GM12865 (cell line): Measurements from ENCODE around the gene PRSS57.

ENCODE experiments used
- DNase-seq: peaks from one replicate; pipeline ENCODE4 v3.0.0; 2010; ENCODE audit warnings: low read depth
- H3K4me3 ChIP-seq: 2 replicates; pipeline ENCODE4 v1.5.1; 2011; ENCODE audit warnings: mild to moderate bottlenecking, low read depth, low read length, control low read depth
- CTCF ChIP-seq: IDR thresholded peaks from 2 replicates; pipeline ENCODE4 v1.5.1; 2011; ENCODE audit warnings: low read length, control low read depth, low read depth, inconsistent platforms; ENCODE audit not compliant: insufficient read depth; ENCODE audit errors: missing control alignments

Gene PRSS57

GRCh38 chr19:642767-643727 is 52.2 kb downstream of the PRSS57 start:
- no peak for DNase-seq
- TF ChIP-seq CTCF = no peak
- H3K4me3 ChIP-seq = no peak overlapping the region

- TF ChIP-seq CTCF = no peak
- DNase-seq = no peak
- H3K4me3 ChIP-seq = no peak overlapping the region
These were observed 53.5 kb downstream of the PRSS57 start for GRCh38 chr19:641702-642101.

- no peak for TF ChIP-seq CTCF
- H3K4me3 ChIP-seq = no peak overlapping the region
- no peak for DNase-seq
These were observed 54.6 kb downstream of the PRSS57 start for GRCh38 chr19:640606-641189.

GRCh38 chr19:640161-640558 is 55.1 kb downstream of the PRSS57 start:
- TF ChIP-seq CTCF = no peak
- no peak for DNase-seq
- H3K4me3 ChIP-seq = no peak overlapping the region; the same call in 1 of the 2 replicates

GRCh38 chr19:639253-640160 is 55.7 kb downstream of the PRSS57 start, which contains the start of gene FGF22:
FGF22 (plus strand) TSS chr19:639879; CDS start chr19:639926, 47 bp downstream.
- DNase-seq = peak; percentile 91
- peak within 1 kb of the TSS; percentile 36 for H3K4me3 ChIP-seq
- no peak for TF ChIP-seq CTCF

GRCh38 chr19:638906-639252 is 56.4 kb downstream of the PRSS57 start:
- TF ChIP-seq CTCF = no peak
- DNase-seq = no peak
- no peak overlapping the region for H3K4me3 ChIP-seq
